Inflammatory macrophage treated with lipopolysaccharide for 4 hours (primary cell): ENCODE results near the gene PLEKHA7.
"Not testable (repeated sequence)": the region's sequence is repeated elsewhere in the genome, so short reads cannot be mapped to it uniquely, and the experiment has no call there.

Experiments
- DNase-seq: peaks from one replicate; pipeline ENCODE4 v3.0.0-alpha.2; 2020

Gene PLEKHA7

DNA sequence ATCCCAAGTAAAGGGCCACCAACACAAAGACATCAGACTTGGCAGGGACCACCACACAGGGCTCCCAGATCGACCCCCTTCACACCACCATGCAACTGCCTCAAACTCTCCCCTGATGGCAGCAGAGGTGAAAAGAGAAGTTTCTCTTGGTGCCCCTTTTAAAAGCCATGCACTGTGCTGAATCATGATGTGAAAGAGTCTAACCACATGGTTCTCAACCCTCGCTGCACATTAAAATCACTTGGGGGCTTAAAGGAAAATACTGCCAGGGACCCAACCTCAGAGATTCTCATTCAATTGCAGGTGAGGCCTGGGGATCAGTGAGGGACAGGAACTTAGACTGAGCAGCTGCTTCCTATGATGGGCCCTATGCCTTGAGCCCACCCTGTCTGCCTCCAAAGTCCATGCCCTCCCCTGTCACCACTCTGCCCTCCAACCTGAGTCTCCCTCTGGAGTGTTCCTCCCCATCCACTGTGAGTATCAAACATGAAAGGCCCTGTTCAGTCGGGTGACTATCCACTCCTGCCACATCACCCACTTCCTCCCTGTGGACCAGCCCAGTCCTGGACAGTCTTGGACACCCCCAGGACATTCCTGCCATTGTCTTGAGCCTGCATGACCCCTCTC is 40.8 kb downstream of the PLEKHA7 start:
- DNase-seq, result no peak

DNA sequence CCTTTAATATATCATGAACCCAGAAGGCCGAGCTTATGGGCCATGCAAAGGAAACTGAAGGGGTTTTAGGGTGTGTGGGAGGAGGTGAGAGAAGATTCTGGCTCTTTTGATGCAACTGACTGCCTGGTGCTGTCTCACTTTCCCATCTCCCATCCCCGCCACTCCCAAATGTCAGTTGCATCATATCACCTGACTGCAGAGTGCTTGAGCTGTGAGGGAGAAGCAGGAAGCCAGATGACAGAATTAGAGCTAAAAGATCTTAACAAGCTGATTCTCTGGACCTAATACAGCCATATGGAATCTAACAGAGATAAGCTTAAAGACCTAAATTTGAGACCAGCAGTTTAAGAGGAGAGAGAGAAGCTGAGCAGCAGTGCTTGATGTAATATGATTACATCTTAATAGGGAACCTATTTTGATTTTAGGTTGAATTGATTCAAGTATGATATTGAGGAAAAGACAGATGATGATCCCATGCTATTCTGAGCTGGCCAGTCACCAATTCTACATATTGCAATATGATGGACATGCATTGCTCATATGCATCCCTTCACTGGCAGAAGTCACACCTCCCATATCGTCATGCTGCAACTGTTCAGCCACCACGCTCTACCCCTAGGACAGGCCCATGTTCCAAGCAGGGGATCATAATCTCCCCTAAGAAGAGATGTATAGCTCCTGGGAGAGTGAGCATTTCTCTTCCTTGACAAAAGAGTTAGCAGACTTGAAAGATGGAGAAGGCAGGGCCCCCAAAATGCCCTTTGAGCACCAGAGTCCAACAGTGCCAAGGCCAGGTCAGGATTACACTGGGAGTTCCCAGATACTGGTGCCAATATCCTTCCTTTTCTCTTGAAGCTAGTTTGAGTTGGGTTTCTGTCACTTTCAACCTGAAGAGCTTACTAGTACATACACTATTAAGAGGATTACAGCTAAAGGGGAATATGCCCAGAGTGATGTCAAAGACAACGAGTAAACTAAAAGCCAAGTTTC is 44.9 kb downstream of the PLEKHA7 start:
- DNase-seq, result peak; percentile 18

DNA sequence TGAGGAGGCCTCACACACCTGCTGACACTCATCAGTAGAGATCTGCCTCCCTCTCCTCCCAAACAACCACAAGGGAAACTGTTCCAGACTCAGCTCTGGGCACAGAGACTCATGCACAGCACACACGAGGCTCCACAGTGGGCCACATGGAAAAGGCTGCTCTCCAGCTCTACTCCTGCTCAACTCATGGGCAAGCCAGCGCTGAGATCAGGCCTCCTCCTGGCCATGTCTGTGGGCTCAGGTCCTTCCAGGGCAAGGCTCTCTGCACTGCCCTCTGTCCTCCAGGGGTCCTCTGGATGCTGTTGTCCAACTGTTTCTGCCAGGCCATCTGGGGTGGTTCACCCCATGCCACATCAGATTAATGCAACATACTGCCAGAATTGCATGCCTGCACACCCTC is 46.0 kb downstream of the PLEKHA7 start:
- no peak for DNase-seq

DNA sequence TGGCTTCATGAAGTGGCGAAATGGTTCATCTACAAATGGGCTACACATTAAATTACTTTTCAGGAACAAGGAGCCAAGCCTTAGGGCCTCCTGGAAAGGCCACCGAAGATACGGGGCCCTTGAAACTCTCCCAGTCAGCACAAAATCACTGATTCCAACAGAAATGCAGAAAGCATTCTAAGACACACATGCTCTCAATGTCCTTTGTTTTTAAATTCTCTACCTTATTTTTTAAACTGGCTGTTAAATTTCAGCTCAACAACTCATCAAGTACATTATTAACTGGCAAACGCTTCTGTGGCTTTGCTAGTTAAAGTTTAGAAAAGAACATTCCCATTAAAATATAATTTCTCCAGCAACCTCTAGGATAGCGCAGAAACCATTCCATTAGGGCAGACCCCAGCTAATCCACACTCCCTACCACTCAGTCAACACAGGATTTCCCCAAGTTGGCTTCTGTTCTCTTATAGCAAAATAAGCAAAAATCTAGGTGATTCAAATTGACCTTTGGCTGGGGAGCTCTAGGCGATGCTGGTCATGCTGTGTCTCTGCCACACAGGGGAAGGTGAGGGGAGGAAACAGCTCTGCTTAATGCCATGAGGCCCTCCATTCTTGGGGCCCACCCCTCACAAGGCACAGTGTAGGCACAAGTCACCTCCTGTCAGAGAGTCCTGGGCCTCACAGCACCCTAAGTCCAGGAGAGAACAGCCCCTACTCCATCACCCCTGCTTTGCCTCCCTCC is 47.1 kb downstream of the PLEKHA7 start:
- no peak for DNase-seq

DNA sequence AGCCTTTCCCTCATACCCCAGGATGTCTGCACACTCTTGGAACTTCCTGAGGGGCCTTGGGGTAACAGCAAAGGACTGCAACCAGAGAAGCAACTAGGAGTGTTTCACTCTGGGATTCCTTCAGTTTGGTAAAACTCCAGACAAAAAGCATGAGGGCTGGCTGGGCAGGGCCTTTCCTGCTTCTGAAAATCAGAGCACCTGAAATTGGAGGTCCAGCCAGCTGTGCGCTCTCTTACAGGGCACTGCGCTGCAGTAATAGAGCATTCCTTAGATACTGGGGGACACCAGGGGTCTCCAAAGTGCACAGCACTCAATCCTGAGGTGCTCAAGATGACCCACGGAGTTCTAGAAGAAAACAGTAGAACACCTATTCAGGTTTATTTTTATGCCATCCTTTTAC is 49.7 kb downstream of the PLEKHA7 start:
- no peak for DNase-seq

DNA sequence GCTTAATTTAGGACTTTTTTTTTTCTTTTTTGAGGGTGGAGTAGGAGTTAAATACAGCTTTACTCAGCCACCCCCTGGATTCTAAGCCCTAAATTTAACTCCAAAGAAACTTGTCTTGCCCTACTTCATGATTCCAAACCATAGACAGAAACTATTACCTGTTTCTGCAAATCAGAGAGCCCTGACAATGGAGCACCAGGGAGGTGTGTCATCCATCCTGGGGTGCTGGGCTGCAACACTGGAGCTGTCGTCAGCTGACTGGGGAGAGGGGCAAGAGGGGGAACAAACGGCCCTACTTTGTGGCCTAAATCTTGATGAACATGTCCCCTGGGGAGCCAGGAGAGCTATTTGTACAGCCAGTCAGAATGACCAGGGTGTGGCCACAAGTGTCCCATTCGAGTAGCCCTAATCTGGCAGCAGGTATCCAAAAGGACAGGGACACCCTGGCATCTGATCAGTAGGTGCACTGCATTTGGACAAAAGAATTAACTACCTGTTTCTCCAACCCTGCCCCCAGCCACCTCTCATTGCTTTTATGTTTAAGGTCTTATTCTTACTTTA is 50.8 kb downstream of the PLEKHA7 start:
- DNase-seq, result no peak

DNA sequence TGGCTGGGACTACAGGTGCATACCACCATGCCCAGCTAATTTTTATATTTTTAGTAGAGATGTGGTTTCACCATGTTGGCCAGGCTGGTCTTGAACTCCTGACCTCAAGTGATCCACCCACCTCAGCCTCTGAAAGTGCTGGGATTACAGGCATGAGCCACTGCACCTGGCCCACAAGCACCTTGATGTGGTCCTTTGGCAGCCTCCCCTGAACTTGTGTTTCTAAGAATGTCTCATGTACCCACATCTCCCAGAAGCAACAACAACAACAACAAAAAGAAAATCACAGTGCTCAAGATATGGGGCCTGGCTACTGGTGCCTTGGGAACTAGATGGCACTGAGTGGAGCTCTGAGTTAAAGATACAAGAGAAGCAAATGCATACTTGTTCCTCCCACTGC is 51.6 kb downstream of the PLEKHA7 start:
- not testable (repeated sequence) for DNase-seq

DNA sequence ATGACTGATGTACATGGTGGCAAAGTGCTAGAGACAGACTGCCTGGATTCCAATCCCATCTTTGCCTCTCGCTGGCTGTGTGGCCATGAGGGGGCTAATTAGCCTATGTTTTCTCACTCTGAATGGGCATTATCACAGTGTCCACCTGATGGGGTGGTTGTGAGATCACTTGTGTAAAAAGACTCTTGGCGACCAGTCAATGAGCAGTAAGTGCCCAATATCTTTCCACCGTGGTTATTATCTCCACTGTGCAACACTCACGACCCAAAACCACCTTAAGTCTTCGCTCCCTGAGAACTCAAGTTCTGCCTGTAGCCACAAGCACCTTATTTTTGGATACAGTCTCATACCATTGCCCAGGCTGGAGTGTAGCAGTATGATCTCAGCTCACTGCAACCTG is 52.1 kb downstream of the PLEKHA7 start:
- DNase-seq, result no peak

DNA sequence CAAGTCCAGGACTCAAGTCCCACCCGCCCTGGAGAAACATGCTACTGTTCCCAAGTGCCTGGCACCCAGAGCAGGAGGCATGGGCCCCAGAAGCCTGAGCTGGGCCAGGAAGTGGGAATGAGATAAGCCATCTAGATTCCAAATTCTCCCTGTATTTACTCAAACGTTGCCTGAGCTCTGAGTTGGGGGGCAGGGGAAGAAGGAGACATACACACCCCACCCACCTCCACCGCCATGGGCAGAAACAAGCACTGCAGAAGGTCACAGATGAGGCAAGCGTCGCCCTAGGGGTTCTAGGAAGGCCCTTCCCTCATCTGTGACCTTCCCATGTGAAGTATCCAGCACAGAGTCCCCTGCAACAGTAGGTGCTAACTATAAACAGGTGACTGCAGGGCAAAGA is 54.0 kb downstream of the PLEKHA7 start:
- DNase-seq, result no peak

DNA sequence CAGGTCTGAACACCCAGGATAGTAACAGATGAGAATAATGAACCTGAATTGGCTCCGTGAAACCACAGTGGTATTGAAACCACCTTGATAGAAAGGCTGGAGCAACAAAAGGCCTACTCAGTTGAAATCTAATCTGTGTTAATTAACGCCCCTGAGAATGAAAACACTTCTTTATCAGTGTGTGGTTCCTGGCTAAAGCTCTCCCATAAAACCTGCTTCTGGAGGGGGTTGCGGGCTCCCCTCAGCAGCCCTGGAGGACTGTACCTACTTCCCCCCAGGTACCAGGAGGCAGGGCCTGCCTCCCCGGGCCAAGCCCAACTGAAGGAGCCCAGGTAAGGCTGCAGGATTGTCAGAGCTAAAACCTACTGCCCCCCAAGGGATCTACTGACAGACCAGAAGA is 54.6 kb downstream of the PLEKHA7 start:
- no peak for DNase-seq

DNA sequence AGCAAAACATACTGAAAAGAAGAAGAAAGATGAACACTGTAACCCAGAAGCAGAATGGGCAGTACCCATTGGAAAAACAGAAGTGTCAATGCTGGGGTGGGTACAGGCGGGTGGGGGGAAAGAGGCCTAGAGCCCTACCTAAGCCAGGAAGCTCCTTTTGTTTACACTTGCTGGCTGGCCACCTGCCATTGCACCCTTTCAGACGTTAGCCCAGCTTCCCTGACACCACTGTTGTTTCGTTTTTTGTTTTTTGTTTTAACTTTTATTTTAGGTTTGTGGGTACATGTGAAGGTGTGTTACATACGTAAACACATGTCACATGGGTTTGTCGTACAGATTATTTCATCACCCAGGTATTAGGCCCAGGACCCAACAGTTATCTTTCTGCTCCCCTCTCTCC is 55.4 kb downstream of the PLEKHA7 start:
- DNase-seq, result no peak

DNA sequence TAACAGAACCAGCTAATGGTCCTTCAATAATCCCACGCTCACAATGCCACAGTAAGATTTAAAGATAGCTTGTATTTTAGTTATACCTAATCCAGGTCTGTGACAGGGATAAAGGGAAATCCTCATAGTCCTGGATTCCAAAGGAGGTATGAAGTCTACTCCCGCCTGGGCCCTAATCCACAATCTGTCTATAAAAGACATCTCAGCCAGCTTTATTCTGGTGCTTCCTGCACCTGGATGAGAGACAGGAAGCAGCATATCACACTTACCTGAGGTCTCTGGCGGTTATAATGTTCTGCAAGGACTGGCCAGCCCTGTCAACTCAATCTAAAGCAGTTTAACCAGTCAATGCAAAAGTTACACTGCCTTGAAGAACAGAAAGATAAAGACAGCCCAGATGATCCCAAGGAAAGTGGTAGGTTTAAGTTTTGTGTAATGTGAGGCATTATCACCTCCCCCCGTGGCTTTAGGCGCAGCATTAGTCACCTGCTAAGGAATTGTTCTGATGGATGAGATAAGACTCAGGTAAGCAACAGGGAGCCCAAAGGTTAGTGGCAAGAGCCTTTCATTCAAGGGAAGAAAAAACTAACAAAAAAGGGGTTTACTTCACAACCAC is 57.6 kb downstream of the PLEKHA7 start:
- DNase-seq, result no peak

DNA sequence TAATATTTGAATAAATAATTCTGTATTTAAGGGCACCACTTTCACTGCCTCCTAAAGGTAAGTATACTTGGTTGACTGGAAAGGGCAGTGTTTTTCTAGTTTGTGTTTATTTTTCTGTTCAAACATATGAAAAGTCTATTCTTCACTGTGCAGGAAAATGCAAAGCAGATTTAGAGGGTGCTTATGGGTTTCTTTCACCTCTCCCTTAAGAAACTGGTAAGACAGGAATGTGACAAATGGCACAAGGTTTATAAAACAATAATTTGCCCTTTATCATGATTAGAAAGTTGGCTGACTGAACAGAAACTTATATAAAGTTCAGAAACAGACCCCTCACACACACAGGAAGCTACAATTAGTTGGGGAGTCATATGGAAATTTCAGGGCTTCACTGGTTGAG is 60.6 kb downstream of the PLEKHA7 start:
- DNase-seq, result no peak

DNA sequence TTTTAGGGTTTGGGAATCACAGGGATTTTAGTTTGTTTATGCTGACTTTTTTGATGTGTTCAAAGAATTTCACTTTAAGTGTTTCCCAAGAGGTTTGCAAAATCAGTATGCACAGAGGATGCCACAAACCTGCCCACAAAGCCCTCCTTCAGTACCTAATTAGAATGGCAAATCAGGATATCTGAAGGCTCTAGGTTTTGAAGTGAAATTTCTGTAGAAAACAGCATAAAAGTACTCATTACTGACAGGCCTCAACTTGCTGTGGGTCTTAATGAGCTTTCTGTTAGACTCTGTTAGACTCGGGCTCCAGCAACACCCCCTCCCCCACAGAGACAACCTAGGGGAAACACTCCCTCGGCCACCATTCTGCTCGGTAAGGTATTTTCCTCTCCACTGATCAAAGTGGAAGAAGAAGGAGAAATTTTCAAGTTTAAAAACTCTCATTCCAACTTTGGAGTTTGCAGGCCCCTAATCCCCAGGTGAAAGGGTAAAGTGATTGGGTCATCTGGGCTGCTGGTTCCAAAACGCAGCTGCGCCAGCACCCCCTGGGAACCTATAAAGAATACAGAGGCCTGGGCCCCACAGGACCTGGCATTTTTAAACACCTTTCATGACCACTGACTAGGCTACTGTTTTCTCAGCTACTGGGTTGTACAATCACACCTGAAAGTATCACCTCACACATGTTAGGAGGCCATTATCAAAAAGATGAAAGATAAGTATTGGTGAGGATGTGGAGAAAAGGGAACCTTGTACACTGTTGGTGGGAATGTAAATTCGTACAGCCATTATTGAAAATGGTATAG is 67.5 kb downstream of the PLEKHA7 start:
- no peak for DNase-seq

DNA sequence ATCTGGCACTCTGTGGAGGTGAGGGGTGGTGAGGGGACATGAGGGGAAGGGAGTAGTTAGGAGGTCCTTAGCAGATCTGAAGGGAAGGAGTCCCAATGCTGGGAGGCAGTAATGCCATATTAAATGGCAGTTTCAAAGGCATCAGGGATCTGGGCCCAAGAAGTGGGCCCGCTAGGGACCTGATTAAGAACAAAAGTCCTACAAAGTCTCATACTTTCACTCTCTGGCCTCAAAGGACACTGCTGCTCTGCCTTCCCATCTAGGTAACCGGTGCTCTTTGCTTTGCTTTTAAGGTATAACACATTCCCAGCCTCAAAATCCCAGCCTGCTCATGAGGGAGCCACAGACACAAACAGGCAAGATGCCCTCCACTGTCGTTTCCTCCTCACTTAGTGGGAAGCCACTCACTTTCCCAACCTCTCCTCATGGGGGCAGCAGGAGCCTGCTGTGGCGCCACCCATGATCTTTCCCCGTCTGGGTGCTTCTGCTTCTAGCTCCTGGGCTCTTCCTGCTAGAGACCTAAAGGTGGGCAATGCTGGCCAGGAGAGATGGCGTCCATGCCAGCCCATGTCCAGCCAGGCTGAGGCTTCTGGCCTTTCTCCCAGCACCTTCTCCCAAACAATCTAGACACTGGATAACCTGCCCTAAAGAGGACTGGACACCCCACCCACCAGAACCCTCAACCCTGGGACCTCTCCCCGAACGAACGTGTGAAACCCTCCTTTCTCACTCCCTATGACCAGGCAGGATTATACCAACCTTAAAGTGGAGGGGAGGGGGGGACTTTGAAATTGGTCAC is 68.3 kb downstream of the PLEKHA7 start:
- DNase-seq, result peak; percentile 54

DNA sequence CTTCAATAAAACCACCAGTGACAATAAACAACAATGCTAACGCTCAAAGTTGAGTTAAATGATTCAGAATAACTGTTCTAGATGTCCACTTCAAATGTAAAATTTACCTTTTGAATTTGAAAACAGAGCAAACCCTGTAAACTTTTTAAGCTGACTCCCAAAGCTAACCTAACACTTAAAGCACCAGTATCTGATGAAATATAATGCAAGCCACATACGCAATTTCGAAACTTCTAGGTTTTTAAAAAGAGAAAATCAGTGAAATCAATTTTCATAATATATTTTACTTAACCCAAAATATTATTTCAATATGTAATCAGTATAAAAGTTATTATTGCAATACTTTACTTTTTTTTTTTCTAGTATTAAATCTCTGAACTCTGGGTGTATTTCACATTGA is 71.3 kb downstream of the PLEKHA7 start:
- DNase-seq, result no peak

DNA sequence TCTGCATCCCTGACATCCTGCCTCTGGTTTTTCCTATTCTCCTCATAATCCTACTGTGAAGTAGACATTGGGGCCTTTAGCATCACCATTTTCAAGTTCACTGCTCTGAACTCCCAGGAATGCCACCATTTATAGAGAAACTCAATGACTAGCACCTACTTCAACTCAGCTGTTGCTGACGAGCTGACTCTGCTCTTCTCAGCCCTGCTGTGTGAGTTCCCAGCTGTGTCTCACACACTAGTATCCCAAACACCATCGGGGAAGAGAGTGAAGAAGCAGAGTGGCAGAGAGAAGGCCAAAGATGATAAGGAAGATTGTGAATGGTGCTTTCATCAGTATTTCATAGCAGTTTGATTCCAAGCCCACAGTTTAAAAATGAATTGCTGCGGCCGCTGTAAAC is 71.9 kb downstream of the PLEKHA7 start:
- no peak for DNase-seq

DNA sequence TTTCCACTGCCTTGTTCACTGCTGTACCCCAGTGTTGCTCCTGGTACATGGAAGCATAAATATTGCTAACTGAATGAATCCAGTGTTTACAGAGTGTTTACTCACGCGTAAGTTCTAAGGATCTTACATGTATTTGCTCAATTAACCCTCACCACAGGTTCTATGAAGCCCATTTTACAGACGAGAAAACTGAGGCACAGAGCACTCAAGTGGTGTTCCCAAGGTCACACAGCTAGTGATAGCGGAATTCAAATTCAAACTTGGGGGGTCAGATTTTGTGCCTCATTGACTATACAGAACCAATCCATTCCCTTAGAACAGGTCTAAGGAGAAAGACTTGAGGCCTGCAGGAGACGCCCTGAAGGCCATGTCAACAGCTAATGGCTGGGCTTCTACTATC is 72.3 kb downstream of the PLEKHA7 start:
- DNase-seq, result no peak

DNA sequence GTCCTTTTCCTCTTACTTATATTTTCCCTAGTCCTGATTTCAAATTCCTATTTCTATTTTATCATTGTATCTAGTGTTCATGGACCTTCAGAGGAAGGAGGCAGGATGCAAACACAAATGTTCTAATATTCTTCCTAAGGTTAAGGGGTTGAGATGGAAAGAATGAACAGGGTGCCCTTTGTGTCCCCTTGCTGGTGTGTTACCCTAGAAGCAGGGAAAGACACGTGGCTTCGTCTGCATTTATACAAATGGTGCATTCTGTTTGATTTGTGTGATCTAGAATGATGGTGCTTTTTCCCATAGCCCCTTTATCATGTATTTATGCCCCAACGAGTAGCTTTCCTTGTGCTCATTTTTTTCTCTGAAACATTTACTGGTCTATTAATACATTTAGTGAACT is 76.2 kb downstream of the PLEKHA7 start:
- no peak for DNase-seq

DNA sequence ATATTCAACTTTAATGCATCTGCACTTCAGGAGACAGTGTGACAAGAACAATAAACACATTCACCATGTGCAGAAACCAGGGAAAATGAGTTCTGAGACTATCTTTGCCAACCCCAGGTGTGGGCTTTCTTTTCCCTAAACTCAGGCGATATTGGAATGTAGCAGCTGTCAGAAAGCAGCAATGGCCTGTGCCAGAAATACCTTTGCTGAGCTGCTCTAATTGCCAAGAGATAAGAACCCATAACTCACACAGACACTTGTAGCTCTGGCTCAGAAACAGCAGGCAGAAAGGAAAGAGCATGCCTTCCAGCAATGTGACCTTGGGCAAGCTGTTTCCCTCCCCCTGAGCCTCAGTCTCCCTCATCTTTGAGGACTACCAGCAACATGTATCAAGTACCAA is 77.6 kb downstream of the PLEKHA7 start:
- DNase-seq, result no peak
